Measurements from ENCODE around the gene ZMYND8.
"Not testable (repeated sequence)": the region's sequence is repeated elsewhere in the genome, so short reads cannot be mapped to it uniquely, and the experiment has no call there.

ZMYND8 gene

GRCh38 chr20:47309394-47309793 lies 47.1 kb downstream of the ZMYND8 start:
- peaks cover 13% of the 10 kb centered on the region for H3K4me1 ChIP-seq (ENCODE audit: insufficient read depth, low read length)
- H3K27ac ChIP-seq (ENCODE audit: low read length) = peak overlapping the region; percentile 17
- no peak overlapping the region for H3K4me3 ChIP-seq (ENCODE audit: low read length)

GRCh38 chr20:47307569-47307968 lies 48.9 kb downstream of the ZMYND8 start:
- peaks cover 93% of the 10 kb centered on the region for H3K36me3 ChIP-seq (ENCODE audit: insufficient read depth, low read depth, low read length)
- peaks cover 21% of the 10 kb centered on the region for H3K4me1 ChIP-seq (ENCODE audit: insufficient read depth, low read length)
- not testable (repeated sequence) for H3K4me3 ChIP-seq (ENCODE audit: low read length); H3K9ac ChIP-seq (ENCODE audit: low read depth, low read length); H3K9me3 ChIP-seq (ENCODE audit: insufficient read depth, low read depth, low read length); H3K27me3 ChIP-seq (ENCODE audit: insufficient read depth, low read length); H3K27ac ChIP-seq (ENCODE audit: low read length)

More at GRCh38 chr20:47309394-47309793, 47.1 kb downstream of the ZMYND8 start:
- Histone ChIP-seq H3K9ac (ENCODE audit: low read depth, low read length) (peak overlapping the region; percentile 8; the same call in 1 of the 2 replicates), H3K36me3 (ENCODE audit: insufficient read depth, low read depth, low read length) (peaks cover 74% of the 10 kb centered on the region), H3K9me3 (ENCODE audit: insufficient read depth, low read depth, low read length) (no peaks in the 10 kb centered on the region), H3K27me3 (ENCODE audit: insufficient read depth, low read length) (no peaks in the 10 kb centered on the region)

GRCh38 chr20:47306755-47307370 lies 49.6 kb downstream of the ZMYND8 start:
- Histone ChIP-seq H3K9ac (ENCODE audit: low read depth, low read length) (no peak overlapping the region), H3K9me3 (ENCODE audit: insufficient read depth, low read depth, low read length) (no peaks in the 10 kb centered on the region), H3K36me3 (ENCODE audit: insufficient read depth, low read depth, low read length) (peaks cover 94% of the 10 kb centered on the region), H3K4me1 (ENCODE audit: insufficient read depth, low read length) (peaks cover 18% of the 10 kb centered on the region), H3K27me3 (ENCODE audit: insufficient read depth, low read length) (no peaks in the 10 kb centered on the region), H3K27ac (ENCODE audit: low read length) (no peak overlapping the region), H3K4me3 (ENCODE audit: low read length) (no peak overlapping the region)

- H3K36me3 ChIP-seq (ENCODE audit: insufficient read depth, low read depth, low read length) = peaks cover 94% of the 10 kb centered on the region
- H3K9me3 ChIP-seq (ENCODE audit: insufficient read depth, low read depth, low read length) = no peaks in the 10 kb centered on the region
- no peak overlapping the region for H3K4me3 ChIP-seq (ENCODE audit: low read length)
- no peak overlapping the region for H3K9ac ChIP-seq (ENCODE audit: low read depth, low read length)
- H3K27me3 ChIP-seq (ENCODE audit: insufficient read depth, low read length) = no peaks in the 10 kb centered on the region
- H3K4me1 ChIP-seq (ENCODE audit: insufficient read depth, low read length) = peaks cover 18% of the 10 kb centered on the region
- H3K27ac ChIP-seq (ENCODE audit: low read length) = no peak overlapping the region
Observed at GRCh38 chr20:47306095-47306494, 50.4 kb downstream of the ZMYND8 start.

- no peak overlapping the region for H3K9ac ChIP-seq (ENCODE audit: low read depth, low read length)
- no peak overlapping the region for H3K27ac ChIP-seq (ENCODE audit: low read length)
- H3K36me3 ChIP-seq (ENCODE audit: insufficient read depth, low read depth, low read length) = peaks cover 94% of the 10 kb centered on the region
- peaks cover 18% of the 10 kb centered on the region for H3K4me1 ChIP-seq (ENCODE audit: insufficient read depth, low read length)
- H3K27me3 ChIP-seq (ENCODE audit: insufficient read depth, low read length) = no peaks in the 10 kb centered on the region
- H3K4me3 ChIP-seq (ENCODE audit: low read length) = no peak overlapping the region
- H3K9me3 ChIP-seq (ENCODE audit: insufficient read depth, low read depth, low read length) = no peaks in the 10 kb centered on the region
Observed at GRCh38 chr20:47305667-47306066, 50.8 kb downstream of the ZMYND8 start.

- no peak overlapping the region for H3K27ac ChIP-seq (ENCODE audit: low read length)
Observed at GRCh38 chr20:47304287-47304686, 52.2 kb downstream of the ZMYND8 start.

GRCh38 chr20:47303736-47304135 lies 52.8 kb downstream of the ZMYND8 start:
- H3K27me3 ChIP-seq (ENCODE audit: insufficient read depth, low read length) = no peaks in the 10 kb centered on the region
- peaks cover 94% of the 10 kb centered on the region for H3K36me3 ChIP-seq (ENCODE audit: insufficient read depth, low read depth, low read length)
- H3K9ac ChIP-seq (ENCODE audit: low read depth, low read length) = no peak overlapping the region
- H3K27ac ChIP-seq (ENCODE audit: low read length) = no peak overlapping the region
- no peaks in the 10 kb centered on the region for H3K9me3 ChIP-seq (ENCODE audit: insufficient read depth, low read depth, low read length)
- H3K4me1 ChIP-seq (ENCODE audit: insufficient read depth, low read length) = peaks cover 18% of the 10 kb centered on the region
- H3K4me3 ChIP-seq (ENCODE audit: low read length) = no peak overlapping the region

More at GRCh38 chr20:47304287-47304686, 52.2 kb downstream of the ZMYND8 start:
- Histone ChIP-seq H3K36me3 (ENCODE audit: insufficient read depth, low read depth, low read length) (peaks cover 94% of the 10 kb centered on the region), H3K9me3 (ENCODE audit: insufficient read depth, low read depth, low read length) (no peaks in the 10 kb centered on the region), H3K9ac (ENCODE audit: low read depth, low read length) (0 out of 2 replicates have a peak overlapping the region, but pooled peaks have one; percentile 1), H3K27me3 (ENCODE audit: insufficient read depth, low read length) (no peaks in the 10 kb centered on the region), H3K4me1 (ENCODE audit: insufficient read depth, low read length) (peaks cover 18% of the 10 kb centered on the region), H3K4me3 (ENCODE audit: low read length) (no peak overlapping the region)

GRCh38 chr20:47300071-47300470 lies 56.4 kb downstream of the ZMYND8 start:
- Histone ChIP-seq H3K9me3 (ENCODE audit: insufficient read depth, low read depth, low read length) (no peaks in the 10 kb centered on the region), H3K36me3 (ENCODE audit: insufficient read depth, low read depth, low read length) (peaks cover 98% of the 10 kb centered on the region), H3K9ac (ENCODE audit: low read depth, low read length) (no peak overlapping the region), H3K27ac (ENCODE audit: low read length) (no peak overlapping the region), H3K4me3 (ENCODE audit: low read length) (no peak overlapping the region), H3K27me3 (ENCODE audit: insufficient read depth, low read length) (no peaks in the 10 kb centered on the region), H3K4me1 (ENCODE audit: insufficient read depth, low read length) (peaks cover 18% of the 10 kb centered on the region)

- Histone ChIP-seq H3K4me3 (ENCODE audit: low read length) (no peak overlapping the region), H3K9ac (ENCODE audit: low read depth, low read length) (no peak overlapping the region), H3K9me3 (ENCODE audit: insufficient read depth, low read depth, low read length) (no peaks in the 10 kb centered on the region), H3K27me3 (ENCODE audit: insufficient read depth, low read length) (no peaks in the 10 kb centered on the region), H3K27ac (ENCODE audit: low read length) (no peak overlapping the region), H3K4me1 (ENCODE audit: insufficient read depth, low read length) (peaks cover 10% of the 10 kb centered on the region; the same call in 1 of the 2 replicates), H3K36me3 (ENCODE audit: insufficient read depth, low read depth, low read length) (peaks cover 98% of the 10 kb centered on the region)
Observed at GRCh38 chr20:47298624-47299023, 57.9 kb downstream of the ZMYND8 start.

GRCh38 chr20:47297746-47298145 lies 58.8 kb downstream of the ZMYND8 start:
- Histone ChIP-seq H3K27ac (ENCODE audit: low read length) (no peak overlapping the region), H3K4me3 (ENCODE audit: low read length) (no peak overlapping the region), H3K36me3 (ENCODE audit: insufficient read depth, low read depth, low read length) (peaks cover 95% of the 10 kb centered on the region), H3K9me3 (ENCODE audit: insufficient read depth, low read depth, low read length) (no peaks in the 10 kb centered on the region), H3K9ac (ENCODE audit: low read depth, low read length) (no peak overlapping the region), H3K4me1 (ENCODE audit: insufficient read depth, low read length) (peaks cover 9% of the 10 kb centered on the region; the same call in 1 of the 2 replicates), H3K27me3 (ENCODE audit: insufficient read depth, low read length) (no peaks in the 10 kb centered on the region)

- Histone ChIP-seq H3K27me3 (ENCODE audit: insufficient read depth, low read length) (no peaks in the 10 kb centered on the region), H3K9ac (ENCODE audit: low read depth, low read length) (no peak overlapping the region), H3K36me3 (ENCODE audit: insufficient read depth, low read depth, low read length) (peaks cover 94% of the 10 kb centered on the region), H3K4me1 (ENCODE audit: insufficient read depth, low read length) (peaks cover 7% of the 10 kb centered on the region; the same call in 1 of the 2 replicates), H3K27ac (ENCODE audit: low read length) (no peak overlapping the region), H3K9me3 (ENCODE audit: insufficient read depth, low read depth, low read length) (no peaks in the 10 kb centered on the region), H3K4me3 (ENCODE audit: low read length) (no peak overlapping the region)
Observed at GRCh38 chr20:47296950-47297349, 59.5 kb downstream of the ZMYND8 start.

- no peaks in the 10 kb centered on the region for H3K27me3 ChIP-seq (ENCODE audit: insufficient read depth, low read length)
- no peak overlapping the region for H3K4me3 ChIP-seq (ENCODE audit: low read length)
- H3K9ac ChIP-seq (ENCODE audit: low read depth, low read length) = no peak overlapping the region
- no peak overlapping the region for H3K27ac ChIP-seq (ENCODE audit: low read length)
- H3K4me1 ChIP-seq (ENCODE audit: insufficient read depth, low read length) = peaks cover 7% of the 10 kb centered on the region; the same call in 1 of the 2 replicates
- H3K9me3 ChIP-seq (ENCODE audit: insufficient read depth, low read depth, low read length) = no peaks in the 10 kb centered on the region
- H3K36me3 ChIP-seq (ENCODE audit: insufficient read depth, low read depth, low read length) = peaks cover 94% of the 10 kb centered on the region
Observed at GRCh38 chr20:47295921-47296426, 60.5 kb downstream of the ZMYND8 start.
